Endothelial cell of umbilical vein (primary cell): ENCODE data around the gene DBR1. TPM values are rescaled to one million over a fixed set of nuclear protein-coding genes. Genes with fewer than 3 reads are reported as not detected.

Source experiments
- BruUV-seq: library from RNA; stranded (reverse); fragments of 400-500 nt; replicated peaks from 2 replicates; lab custom pipeline; 2021; lab: Mats Ljungman, UMichigan
- CTCF ChIA-PET: fragments of 300-600, 350-600 bp; sonication (Branson Sonifier 250); formaldehyde crosslinking; loops from one replicate; lab custom pipeline; 2021; ENCODE audit warnings: antibody characterized with exemption, inconsistent platforms; lab: Charles Lee
- POLR2A ChIA-PET: fragments of 300-600, 350-600 bp; sonication (Branson Sonifier 250); formaldehyde crosslinking; loops from one replicate; lab custom pipeline; 2021; ENCODE audit warnings: antibody characterized with exemption, inconsistent platforms; lab: Charles Lee
- DNase-seq: peaks from one replicate; pipeline ENCODE4 v3.0.0-alpha.2; 2011; ENCODE audit warnings: low read depth, low spot score
- FAIRE-seq: peaks from 2 replicates; lab custom pipeline; 2011; peaks lifted over from hg19 to GRCh38; lab: Jason Lieb, UNC
- H2AFZ ChIP-seq: 2 replicates; pipeline ENCODE4 v1.6.0; 2012; ENCODE audit warnings: low read depth, low read length, control low read depth, inconsistent platforms
- H3K27ac ChIP-seq: 2 replicates; pipeline ENCODE4 v1.5.1; 2011; ENCODE audit warnings: low read depth, mild to moderate bottlenecking, control low read depth, low read length, moderate library complexity; ENCODE audit not compliant: insufficient read depth
- H3K27me3 ChIP-seq, 2 experiments: 2 replicates each; pipeline versions ENCODE4 v1.6.0 to v1.6.1; 2011; ENCODE audit warnings: low read length in 2 of 2, mixed read lengths in 1 of 2; ENCODE audit not compliant: control insufficient read depth in 2 of 2, insufficient read depth in 2 of 2
- H3K36me3 ChIP-seq, 2 experiments: 2 replicates in 1 of 2; 3 replicates in 1 of 2; pipeline ENCODE4 v1.5.1; 2011; ENCODE audit warnings: low read length in 2 of 2, mild to moderate bottlenecking in 1 of 2, moderate library complexity in 1 of 2; ENCODE audit not compliant: control insufficient read depth in 2 of 2, insufficient read depth in 2 of 2; ENCODE audit errors: extremely low read depth in 1 of 2
- H3K4me1 ChIP-seq: 3 replicates; pipeline ENCODE4 v1.5.1; 2011; ENCODE audit warnings: mild to moderate bottlenecking, low read length; ENCODE audit not compliant: control insufficient read depth, insufficient read depth; ENCODE audit errors: extremely low read depth
- H3K4me2 ChIP-seq: 2 replicates; pipeline ENCODE4 v1.6.1; 2011; ENCODE audit warnings: low read length, control low read depth, mixed read lengths; ENCODE audit not compliant: insufficient read depth
- H3K4me3 ChIP-seq, 3 experiments: fragments of 200-600 bp in 1 of 3; sonication (generic), shearing (Covaris generic) in 1 of 3; replicated peaks in 1 of 3; 2 replicates each; pipeline ENCODE4 v1.5.1; 2011 to 2016; ENCODE audit warnings: control low read depth in 3 of 3, low read length in 3 of 3, mild to moderate bottlenecking in 2 of 3, inconsistent platforms in 1 of 3, low read depth in 1 of 3, moderate library complexity in 1 of 3; ENCODE audit not compliant: insufficient read depth in 1 of 3
- H3K79me2 ChIP-seq: 2 replicates; pipeline ENCODE4 v1.6.0; 2012; ENCODE audit warnings: low read length, inconsistent platforms; ENCODE audit not compliant: control insufficient read depth, insufficient read depth
- H3K9ac ChIP-seq: replicated peaks from 2 replicates; pipeline ENCODE3; 2011; ENCODE audit warnings: low read length, control low read depth; ENCODE audit not compliant: insufficient read depth; ENCODE audit errors: extremely low read depth
- H3K9me1 ChIP-seq: replicated peaks from 3 replicates; pipeline ENCODE4 v1.6.0; 2011; ENCODE audit warnings: mild to moderate bottlenecking, low read length; ENCODE audit not compliant: control insufficient read depth, insufficient read depth; ENCODE audit errors: extremely low read depth
- H3K9me3 ChIP-seq: replicated peaks from 2 replicates; pipeline ENCODE4 v1.5.1; 2012; ENCODE audit warnings: low read length, inconsistent platforms; ENCODE audit not compliant: control insufficient read depth, insufficient read depth
- H4K20me1 ChIP-seq: replicated peaks from 2 replicates; pipeline ENCODE3; 2011; ENCODE audit warnings: mild to moderate bottlenecking, low read length; ENCODE audit not compliant: control insufficient read depth, insufficient read depth; ENCODE audit errors: extremely low read depth
- EZH2 ChIP-seq: IDR thresholded peaks from 2 replicates; pipeline ENCODE4 v1.6.1; 2012; ENCODE audit warnings: borderline replicate concordance, low read depth, mild to moderate bottlenecking, moderate library complexity, low read length, inconsistent platforms; ENCODE audit not compliant: severe bottlenecking
- FOS ChIP-seq: IDR thresholded peaks from 2 replicates; pipeline ENCODE4 v1.6.1; 2011; ENCODE audit warnings: mild to moderate bottlenecking, low read length, moderate library complexity, borderline replicate concordance; ENCODE audit not compliant: insufficient read depth
- GATA2 ChIP-seq: IDR thresholded peaks from 2 replicates; pipeline ENCODE4 v1.7.0; 2011; ENCODE audit warnings: low read depth, mild to moderate bottlenecking, moderate library complexity, mixed read lengths, low read length; ENCODE audit not compliant: insufficient read length, insufficient read depth
- JUN ChIP-seq: IDR thresholded peaks from 2 replicates; pipeline ENCODE4 v1.6.1; 2011; ENCODE audit warnings: borderline replicate concordance, low read depth; ENCODE audit not compliant: insufficient read length, insufficient read depth
- MYC ChIP-seq: IDR thresholded peaks from one replicate; pipeline ENCODE4 v1.6.1; 2011; ENCODE audit warnings: mild to moderate bottlenecking, low read depth, low read length
- POLR2A ChIP-seq: IDR thresholded peaks from 2 replicates; pipeline ENCODE4 v1.6.1; 2012; ENCODE audit warnings: low read depth, mild to moderate bottlenecking, control low read depth, low read length
- POLR2AphosphoS5 ChIP-seq: IDR thresholded peaks from 2 replicates; pipeline ENCODE4 v1.6.1; 2012; ENCODE audit warnings: low read depth, mild to moderate bottlenecking, control low read depth, low read length, moderate library complexity; ENCODE audit not compliant: insufficient read depth
- dilution Hi-C: fragments of 300-500 bp; cut with MboI; formaldehyde crosslinking; loops from one replicate; pipeline ENCODE4 v1.15.0; 2019; ENCODE audit warnings: low sequenced_read_pairs; ENCODE audit not compliant: extremely low pct_ligation_motif_present
- intact Hi-C: fragments of 100-400 bp; cut with micrococcal nuclease; formaldehyde crosslinking; loops from one replicate; pipeline ENCODE4 v1.10.0; 2022
- polyA plus RNA-seq, 4 experiments: library from polyadenylated mRNA; depleted of rRNA in 3 of 4; stranded (reverse) in 3 of 4; unstranded in 1 of 4; fragments of >200 nt; gene quantifications; 2 replicates each; pipeline versions ENCODE4 v1.2.1 to v1.2.3, GENCODE V29; 2011 to 2012; ENCODE audit warnings: missing spikeins in 1 of 4
- total RNA-seq: library from RNA; stranded (reverse); gene quantifications from 2 replicates; pipeline ENCODE4 v1.2.3, GENCODE V29; 2021
- TF ChIP-seq, protein P1 (sequence below), 2 donors: IDR thresholded peaks; 1 replicate in 1 of 2; 2 replicates in 1 of 2; pipeline ENCODE4 v1.5.1; 2011; ENCODE audit warnings: low read length in 2 of 2, mild to moderate bottlenecking in 2 of 2, moderate library complexity in 2 of 2, control low read depth in 1 of 2, inconsistent platforms in 1 of 2, low read depth in 1 of 2; ENCODE audit not compliant: insufficient read depth in 1 of 2; ENCODE audit errors: extremely low read depth in 1 of 2
- TF ChIP-seq, protein P2 (sequence below): IDR thresholded peaks from 2 replicates; pipeline ENCODE4 v1.6.1; 2011; ENCODE audit not compliant: insufficient read depth, insufficient read length

Gene DBR1
- total and polyA plus RNA-seq, 2 donors (not counting 3 experiments of a cell fraction or from before 2014, with no cell fraction given), result 10.3 to 17.8 TPM

GRCh38 chr3:138196023-138196422 lies 21.3 kb upstream of the DBR1 start:
- Histone ChIP-seq H4K20me1 (peaks cover 26% of the 10 kb centered on the region), H3K27ac (no peak overlapping the region), H3K9ac (no peak overlapping the region), H3K9me3 (no peaks in the 10 kb centered on the region), H3K79me2 (peaks cover 85% of the 10 kb centered on the region), H3K4me2 (no peak overlapping the region), H3K4me3 (no peak overlapping the region), H3K4me1 (no peaks in the 10 kb centered on the region), H3K36me3 (no peaks in the 10 kb centered on the region), H2AFZ (no peak overlapping the region), H3K9me1 (no peaks in the 10 kb centered on the region), H3K27me3 (no peaks in the 10 kb centered on the region)
- TF ChIP-seq FOS (no peak), POLR2AphosphoS5 (no peak), GATA2 (no peak)
- POLR2A ChIA-PET, result no interaction called here
- DNase-seq, result no peak
- intact Hi-C loops (no loop called here), dilution Hi-C loops (no loop called here)
- CTCF ChIA-PET, result no interaction called here
- BruUV-seq, result no TSS peak
- FAIRE-seq, result no peak

DNA sequence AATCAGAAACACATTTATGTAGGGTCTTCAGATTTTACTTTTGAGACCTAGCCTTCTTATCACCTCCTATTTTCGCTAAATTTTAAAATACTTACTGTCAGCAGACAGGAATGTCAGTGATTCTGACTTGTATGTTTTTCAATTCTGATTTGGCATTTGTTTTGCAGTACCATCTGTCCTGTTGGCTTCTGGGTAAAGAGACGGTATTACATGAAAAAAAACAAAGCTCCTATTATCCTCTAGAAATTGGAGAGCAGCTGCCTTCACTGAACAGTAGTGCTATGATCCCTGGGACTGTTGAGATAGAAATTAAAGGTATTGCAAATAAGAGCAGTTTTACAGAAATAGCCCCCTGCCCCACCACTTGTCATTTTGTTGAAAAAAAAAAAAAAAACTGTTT lies 20.8 kb upstream of the DBR1 start:
- Histone ChIP-seq H3K27me3 (no peaks in the 10 kb centered on the region), H4K20me1 (peaks cover 26% of the 10 kb centered on the region), H3K9me1 (no peaks in the 10 kb centered on the region), H3K4me2 (no peak overlapping the region), H3K9ac (no peak overlapping the region), H3K4me3 (no peak overlapping the region), H3K79me2 (peaks cover 85% of the 10 kb centered on the region), H3K27ac (no peak overlapping the region), H3K4me1 (no peaks in the 10 kb centered on the region), H2AFZ (no peak overlapping the region), H3K9me3 (no peaks in the 10 kb centered on the region), H3K36me3 (no peaks in the 10 kb centered on the region)
- DNase-seq (no peak), FAIRE-seq (no peak)
- intact Hi-C loops (no loop called here), dilution Hi-C loops (no loop called here)
- CTCF ChIA-PET, result interaction anchor here (0.7 kb wide), 1 partner anchor 23 kb away, joined by 3 read pairs; no protein-coding TSS in a partner anchor
- no TSS peak for BruUV-seq
- POLR2A ChIA-PET, result no interaction called here
- TF ChIP-seq, protein P1, sequence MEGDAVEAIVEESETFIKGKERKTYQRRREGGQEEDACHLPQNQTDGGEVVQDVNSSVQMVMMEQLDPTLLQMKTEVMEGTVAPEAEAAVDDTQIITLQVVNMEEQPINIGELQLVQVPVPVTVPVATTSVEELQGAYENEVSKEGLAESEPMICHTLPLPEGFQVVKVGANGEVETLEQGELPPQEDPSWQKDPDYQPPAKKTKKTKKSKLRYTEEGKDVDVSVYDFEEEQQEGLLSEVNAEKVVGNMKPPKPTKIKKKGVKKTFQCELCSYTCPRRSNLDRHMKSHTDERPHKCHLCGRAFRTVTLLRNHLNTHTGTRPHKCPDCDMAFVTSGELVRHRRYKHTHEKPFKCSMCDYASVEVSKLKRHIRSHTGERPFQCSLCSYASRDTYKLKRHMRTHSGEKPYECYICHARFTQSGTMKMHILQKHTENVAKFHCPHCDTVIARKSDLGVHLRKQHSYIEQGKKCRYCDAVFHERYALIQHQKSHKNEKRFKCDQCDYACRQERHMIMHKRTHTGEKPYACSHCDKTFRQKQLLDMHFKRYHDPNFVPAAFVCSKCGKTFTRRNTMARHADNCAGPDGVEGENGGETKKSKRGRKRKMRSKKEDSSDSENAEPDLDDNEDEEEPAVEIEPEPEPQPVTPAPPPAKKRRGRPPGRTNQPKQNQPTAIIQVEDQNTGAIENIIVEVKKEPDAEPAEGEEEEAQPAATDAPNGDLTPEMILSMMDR (IDR thresholded peaks at IDR 0.05; ENCODE audit: extremely low read depth in 1 of 2, insufficient read depth in 1 of 2, low read depth in 1 of 2, low read length in 2 of 2), result no peak
- TF ChIP-seq POLR2A (no peak), MYC (no peak), POLR2AphosphoS5 (no peak), JUN (no peak), FOS (no peak), EZH2 (no peak), GATA2 (no peak)
- TF ChIP-seq, protein P2, sequence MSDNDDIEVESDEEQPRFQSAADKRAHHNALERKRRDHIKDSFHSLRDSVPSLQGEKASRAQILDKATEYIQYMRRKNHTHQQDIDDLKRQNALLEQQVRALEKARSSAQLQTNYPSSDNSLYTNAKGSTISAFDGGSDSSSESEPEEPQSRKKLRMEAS, result no peak
